AG04449 (cell line): ENCODE results near the gene RHEX.
"Not testable (repeated sequence)": the region's sequence is repeated elsewhere in the genome, so short reads cannot be mapped to it uniquely, and the experiment has no call there.

Experiments
- CTCF ChIA-PET: fragments of 350-600 bp; formaldehyde crosslinking; extraction: SDS; loops from one replicate; lab custom pipeline; 2021; ENCODE audit warnings: antibody characterized with exemption; lab: Yijun Ruan, JAX
- POLR2A ChIA-PET: fragments of 400-600, 350-600 bp; formaldehyde crosslinking; extraction: SDS; loops from one replicate; lab custom pipeline; 2020; ENCODE audit warnings: antibody characterized with exemption, inconsistent platforms; lab: Yijun Ruan, JAX
- DNase-seq: peaks from one replicate; pipeline ENCODE4 v3.0.0-alpha.2; 2010; ENCODE audit warnings: low read depth, low spot score
- H3K4me3 ChIP-seq: 2 replicates; pipeline ENCODE4 v1.5.1; 2011; ENCODE audit warnings: low read depth, mild to moderate bottlenecking, control low read depth, low read length
- TF ChIP-seq, protein P1 (sequence below): IDR thresholded peaks from one replicate; pipeline ENCODE4 v1.5.1; 2011; ENCODE audit warnings: mild to moderate bottlenecking, moderate library complexity, low read length, control low read depth, inconsistent platforms; ENCODE audit not compliant: insufficient read depth; ENCODE audit errors: missing control alignments

The RHEX gene

DNA sequence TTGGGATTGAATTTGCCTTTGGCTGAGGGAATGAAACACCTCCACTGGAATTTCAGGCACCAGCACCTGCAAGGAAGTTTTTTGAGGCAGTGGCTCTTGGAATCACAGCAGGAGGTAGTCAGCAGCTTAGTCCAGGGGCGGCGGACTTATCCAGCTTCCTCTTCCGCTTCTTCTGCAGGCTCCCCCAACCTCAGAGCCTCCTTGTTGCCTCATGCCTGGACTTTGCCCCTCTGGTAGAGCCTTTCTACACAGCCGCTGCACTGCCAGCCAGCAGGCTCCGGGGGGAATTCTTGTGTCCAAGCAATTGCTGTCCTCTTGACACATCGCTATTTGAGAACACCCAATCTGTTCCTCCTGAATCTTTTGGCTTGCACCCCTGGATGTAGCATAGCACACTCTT, 4.4 kb upstream of the RHEX start:
- CTCF ChIA-PET: interaction anchor here (2.2 kb wide), 1 partner anchor 60 kb away, joined by 5 read pairs; no protein-coding TSS in a partner anchor

DNA sequence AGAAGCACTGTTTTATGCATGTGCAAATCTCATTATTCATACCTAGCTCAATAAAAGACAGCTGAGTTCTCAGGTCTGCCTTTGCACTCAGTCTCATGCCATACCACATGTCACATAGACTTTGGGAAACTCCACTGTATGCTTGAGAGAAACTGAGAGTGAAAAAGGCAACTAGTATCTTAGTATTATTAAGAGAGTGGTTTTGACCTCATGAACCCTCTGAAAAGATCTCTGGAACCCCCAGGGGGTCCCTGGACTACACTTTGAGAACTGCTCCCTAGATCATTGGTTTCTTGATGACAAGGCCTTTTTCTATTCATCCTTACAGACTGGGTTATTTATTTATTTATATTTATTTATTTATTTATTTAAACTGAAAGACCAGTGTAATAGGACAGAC, 3.7 kb upstream of the RHEX start:
- H3K4me3 ChIP-seq: no peak overlapping the region
- TF ChIP-seq, protein P1, sequence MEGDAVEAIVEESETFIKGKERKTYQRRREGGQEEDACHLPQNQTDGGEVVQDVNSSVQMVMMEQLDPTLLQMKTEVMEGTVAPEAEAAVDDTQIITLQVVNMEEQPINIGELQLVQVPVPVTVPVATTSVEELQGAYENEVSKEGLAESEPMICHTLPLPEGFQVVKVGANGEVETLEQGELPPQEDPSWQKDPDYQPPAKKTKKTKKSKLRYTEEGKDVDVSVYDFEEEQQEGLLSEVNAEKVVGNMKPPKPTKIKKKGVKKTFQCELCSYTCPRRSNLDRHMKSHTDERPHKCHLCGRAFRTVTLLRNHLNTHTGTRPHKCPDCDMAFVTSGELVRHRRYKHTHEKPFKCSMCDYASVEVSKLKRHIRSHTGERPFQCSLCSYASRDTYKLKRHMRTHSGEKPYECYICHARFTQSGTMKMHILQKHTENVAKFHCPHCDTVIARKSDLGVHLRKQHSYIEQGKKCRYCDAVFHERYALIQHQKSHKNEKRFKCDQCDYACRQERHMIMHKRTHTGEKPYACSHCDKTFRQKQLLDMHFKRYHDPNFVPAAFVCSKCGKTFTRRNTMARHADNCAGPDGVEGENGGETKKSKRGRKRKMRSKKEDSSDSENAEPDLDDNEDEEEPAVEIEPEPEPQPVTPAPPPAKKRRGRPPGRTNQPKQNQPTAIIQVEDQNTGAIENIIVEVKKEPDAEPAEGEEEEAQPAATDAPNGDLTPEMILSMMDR: no peak
- ChIA-PET CTCF (interaction anchor here (2.2 kb wide), 1 partner anchor 60 kb away, joined by 5 read pairs; no protein-coding TSS in a partner anchor), POLR2A (no interaction called here)
- DNase-seq: no peak

More for the DNA sequence above, 4.4 kb upstream of the RHEX start:
- DNase-seq: no peak
- H3K4me3 ChIP-seq: no peak overlapping the region
- POLR2A ChIA-PET: no interaction called here
- TF ChIP-seq, protein P1: no peak

DNA sequence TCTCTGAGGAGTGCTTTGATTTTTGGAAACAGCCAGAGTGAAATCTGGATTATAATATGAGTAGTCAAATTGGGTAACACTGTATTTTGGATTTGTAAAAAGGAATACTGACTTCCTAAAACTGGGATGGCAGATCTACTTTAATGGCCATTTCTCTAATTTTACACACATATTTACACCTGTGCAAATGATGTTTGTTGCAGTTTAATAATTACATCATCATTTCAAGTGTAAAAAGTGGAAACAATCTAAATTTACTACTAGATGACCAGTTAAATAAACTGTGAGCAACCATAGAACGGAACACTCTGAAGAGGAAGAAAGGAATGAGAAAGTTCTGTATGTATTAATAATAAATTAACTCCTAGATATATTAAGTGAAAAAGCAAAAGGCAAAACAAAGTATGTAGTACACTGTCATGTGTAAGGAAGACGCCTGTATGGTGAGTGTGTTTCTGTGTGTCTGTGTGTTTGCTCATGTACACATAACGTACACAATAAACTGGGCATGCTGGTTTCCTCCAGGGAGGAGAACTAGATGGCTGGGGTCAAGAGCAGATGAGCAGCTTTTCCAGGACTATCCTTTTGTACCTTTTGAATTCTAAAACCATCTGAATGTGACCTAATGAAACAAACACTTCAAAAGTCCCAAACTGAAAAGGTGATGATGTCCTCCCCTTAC, 2.9 kb upstream of the RHEX start:
- TF ChIP-seq, protein P1: no peak
- CTCF ChIA-PET: interaction anchor here (2.2 kb wide), 1 partner anchor 19 kb away, joined by 9 read pairs; no protein-coding TSS in a partner anchor
- H3K4me3 ChIP-seq: no peak overlapping the region
- no peak for DNase-seq
- POLR2A ChIA-PET: no interaction called here

DNA sequence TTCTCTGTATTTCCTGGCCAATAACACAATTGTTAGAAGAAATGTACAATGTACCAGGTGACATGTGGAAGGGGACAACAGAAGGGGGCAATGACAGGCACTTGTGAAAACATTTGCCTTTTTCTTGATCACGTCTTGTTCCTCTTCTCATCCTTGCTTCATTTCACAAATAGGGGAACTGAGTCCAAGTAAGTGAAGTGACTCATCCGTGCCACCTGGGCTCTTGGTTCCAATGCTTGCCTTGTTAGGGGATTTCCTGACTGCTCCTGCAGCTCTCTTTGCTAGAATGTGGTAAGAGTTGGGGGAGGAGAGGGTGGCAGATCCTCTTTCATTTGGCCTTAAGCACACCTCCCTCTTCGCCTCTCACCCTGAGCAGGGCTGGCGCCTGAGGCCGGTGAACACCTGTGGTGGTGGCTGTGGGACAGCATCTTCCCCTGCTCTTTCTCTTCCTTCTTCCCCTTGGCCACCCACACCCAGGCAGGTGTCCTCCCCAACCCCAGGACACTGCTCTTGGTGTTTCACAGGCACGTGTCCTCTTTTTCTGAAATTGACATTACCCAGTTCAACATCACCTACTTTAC, 2.2 kb upstream of the RHEX start:
- no peak for DNase-seq
- H3K4me3 ChIP-seq: no peak overlapping the region
- ChIA-PET POLR2A (no interaction called here), CTCF (interaction anchor here (2.2 kb wide), 1 partner anchor 20 kb away, joined by 9 read pairs; no protein-coding TSS in a partner anchor)
- TF ChIP-seq, protein P1: no peak

DNA sequence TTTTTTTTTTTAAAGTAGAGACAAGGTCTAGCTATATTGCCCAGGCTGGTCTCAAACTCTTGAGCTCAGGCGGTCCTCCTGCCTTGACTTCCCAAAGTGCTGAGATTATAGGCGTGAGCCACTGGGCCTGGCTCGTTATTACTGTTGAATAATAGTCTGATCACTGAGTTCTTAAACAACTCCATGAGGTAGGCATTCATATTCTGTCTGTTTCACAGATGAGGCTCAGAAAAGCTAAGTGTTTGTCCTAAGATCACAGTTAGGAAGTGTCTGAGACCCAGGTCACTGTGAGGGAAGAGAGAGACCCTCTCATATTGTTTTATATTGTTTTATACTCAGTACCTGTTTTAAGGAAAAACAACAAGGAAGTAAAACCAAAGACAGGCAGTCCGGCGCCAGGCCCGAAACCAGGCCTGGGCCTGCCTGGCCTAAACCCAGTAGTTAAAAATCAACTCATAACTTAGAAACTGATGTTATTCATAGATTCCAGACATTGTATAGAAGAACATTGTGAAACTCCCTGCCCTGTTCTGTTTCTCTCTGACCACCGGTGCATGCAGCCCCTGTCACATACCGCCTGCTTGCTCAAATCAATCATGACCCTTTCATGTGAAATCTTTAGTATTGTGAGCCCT, 625 bp upstream of the RHEX start:
- CTCF ChIA-PET: interaction anchor here (2.2 kb wide), 1 partner anchor 21 kb away, joined by 9 read pairs; no protein-coding TSS in a partner anchor

DNA sequence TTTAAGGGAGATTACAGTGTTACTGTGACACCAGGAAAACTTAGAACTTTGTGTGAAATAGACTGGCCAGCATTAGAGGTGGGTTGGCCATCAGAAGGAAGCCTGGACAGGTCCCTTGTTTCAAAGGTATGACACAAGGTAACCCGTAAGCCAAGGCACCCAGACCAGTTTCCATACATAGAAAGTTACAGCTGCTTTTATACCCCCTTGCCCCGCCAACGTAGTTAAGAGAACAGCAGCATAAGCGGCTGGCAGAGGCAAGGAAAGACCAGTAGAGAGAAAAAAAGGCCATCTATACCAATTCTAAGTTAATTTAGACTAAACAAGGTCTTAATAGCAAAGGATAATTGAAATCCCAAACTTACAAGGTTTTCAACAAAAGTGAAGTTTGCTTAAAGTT, 643 bp downstream of the RHEX start:
- DNase-seq, H3K4me3 ChIP-seq, POLR2A ChIA-PET, CTCF ChIA-PET: not testable (repeated sequence)

More for the DNA sequence above, 625 bp upstream of the RHEX start:
- POLR2A ChIA-PET, H3K4me3 ChIP-seq, DNase-seq: not testable (repeated sequence)

DNA sequence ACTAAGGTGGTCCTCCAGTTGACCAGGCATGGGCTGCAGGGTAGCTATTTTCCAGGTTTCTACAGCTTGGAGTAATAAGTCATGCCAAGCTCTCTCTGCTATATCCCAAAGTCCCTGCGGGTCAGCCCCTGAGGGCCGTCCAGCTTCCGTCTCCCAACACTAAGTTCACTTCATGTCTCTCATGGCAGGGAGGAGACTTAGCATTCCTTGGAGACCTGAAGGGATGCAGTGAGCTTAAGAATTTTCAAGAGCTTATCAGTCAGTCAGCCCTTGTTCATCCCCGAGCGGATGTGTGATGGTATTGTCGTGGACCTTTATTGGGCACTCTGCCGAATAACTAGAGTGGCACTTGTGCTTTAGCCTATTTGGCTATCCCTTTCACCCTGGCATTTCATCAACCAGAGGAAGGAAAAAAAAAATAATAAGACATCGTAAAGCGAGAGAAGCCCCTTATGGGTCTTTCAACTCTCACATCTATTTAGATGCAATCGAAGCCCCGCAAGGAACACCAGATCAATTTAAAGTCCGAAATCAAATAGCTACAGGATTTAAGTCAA, 2.2 kb downstream of the RHEX start:
- DNase-seq, POLR2A ChIA-PET, H3K4me3 ChIP-seq: not testable (repeated sequence)
- CTCF ChIA-PET: interaction anchor here (1.7 kb wide), 1 partner anchor 25 kb away, joined by 8 read pairs; no protein-coding TSS in a partner anchor

DNA sequence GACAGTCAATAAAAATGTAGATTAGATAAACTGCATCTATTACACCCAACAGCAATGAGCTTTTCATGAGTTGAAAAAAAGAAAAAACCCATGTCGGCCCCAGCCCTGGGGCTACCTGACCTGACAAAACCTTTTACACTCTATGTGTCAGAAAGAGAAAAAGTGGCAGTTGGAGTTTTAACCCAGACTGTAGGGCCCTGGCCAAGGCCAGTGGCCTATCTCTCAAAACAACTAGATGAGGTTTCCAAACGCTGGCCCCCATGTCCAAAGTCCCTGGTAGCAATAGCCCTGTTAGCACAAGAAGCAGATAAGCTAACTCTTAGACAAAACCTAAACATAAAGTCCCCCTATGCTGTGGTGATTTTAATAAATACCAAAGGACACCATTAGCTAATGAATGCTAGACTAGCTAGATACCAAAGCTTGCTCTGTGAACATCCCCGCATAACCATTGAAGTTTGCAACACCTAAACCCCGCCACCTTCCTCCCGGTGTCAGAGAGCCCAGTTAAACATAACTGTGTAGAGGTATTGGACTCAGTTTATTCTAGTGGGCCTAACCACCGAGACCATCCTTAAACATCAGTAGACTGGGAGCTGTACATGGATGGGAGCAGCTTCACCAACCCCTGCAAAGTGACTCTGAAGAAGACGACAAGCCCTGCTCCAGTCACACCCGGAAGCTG, 2.8 kb downstream of the RHEX start:
- CTCF ChIA-PET: interaction anchor here (1.7 kb wide), 1 partner anchor 26 kb away, joined by 8 read pairs; no protein-coding TSS in a partner anchor
- POLR2A ChIA-PET, H3K4me3 ChIP-seq, DNase-seq: not testable (repeated sequence)

DNA sequence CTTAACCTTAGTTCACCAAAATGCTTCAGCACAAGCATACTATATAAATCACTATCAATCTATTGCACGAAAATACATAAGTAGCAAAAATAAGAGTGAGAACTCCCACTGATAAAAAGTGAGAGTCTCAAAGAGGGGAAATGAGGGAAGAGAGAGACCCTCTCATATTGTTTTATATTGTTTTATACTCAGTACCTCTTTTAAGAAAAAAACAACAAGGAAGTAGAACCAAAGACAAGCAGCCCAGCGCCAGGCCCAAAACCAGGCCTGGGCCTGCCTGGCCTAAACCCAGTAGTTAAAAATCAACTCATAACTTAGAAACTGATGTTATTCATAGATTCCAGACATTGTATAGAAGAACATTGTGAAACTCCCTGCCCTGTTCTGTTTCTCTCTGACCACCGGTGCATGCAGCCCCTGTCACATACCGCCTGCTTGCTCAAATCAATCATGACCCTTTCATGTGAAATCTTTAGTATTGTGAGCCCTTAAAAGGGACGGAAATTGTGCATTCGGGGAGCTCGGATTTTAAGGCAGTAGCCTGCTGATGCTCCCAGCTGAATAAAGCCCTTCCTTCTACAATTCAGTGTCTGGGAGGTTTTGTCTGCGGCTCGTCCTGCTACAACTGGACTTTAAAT, 5.4 kb downstream of the RHEX start:
- CTCF ChIA-PET, DNase-seq, POLR2A ChIA-PET, H3K4me3 ChIP-seq: not testable (repeated sequence)
